B cell (primary cell): Measurements from ENCODE around the gene CNTNAP2.

Source experiments
- EZH2 ChIP-seq: IDR thresholded peaks from 2 replicates; pipeline ENCODE4 v1.6.1; 2012; ENCODE audit warnings: borderline replicate concordance, low read depth, mild to moderate bottlenecking, moderate library complexity, low read length; ENCODE audit not compliant: insufficient read depth, poor library complexity, severe bottlenecking
- TF ChIP-seq, protein P1 (sequence below): fragments of 200-600 bp; IDR thresholded peaks from one replicate; pipeline ENCODE4 v1.8.0; 2022; ENCODE audit warnings: antibody characterized with exemption, mild to moderate bottlenecking

- TF ChIP-seq, protein P1, sequence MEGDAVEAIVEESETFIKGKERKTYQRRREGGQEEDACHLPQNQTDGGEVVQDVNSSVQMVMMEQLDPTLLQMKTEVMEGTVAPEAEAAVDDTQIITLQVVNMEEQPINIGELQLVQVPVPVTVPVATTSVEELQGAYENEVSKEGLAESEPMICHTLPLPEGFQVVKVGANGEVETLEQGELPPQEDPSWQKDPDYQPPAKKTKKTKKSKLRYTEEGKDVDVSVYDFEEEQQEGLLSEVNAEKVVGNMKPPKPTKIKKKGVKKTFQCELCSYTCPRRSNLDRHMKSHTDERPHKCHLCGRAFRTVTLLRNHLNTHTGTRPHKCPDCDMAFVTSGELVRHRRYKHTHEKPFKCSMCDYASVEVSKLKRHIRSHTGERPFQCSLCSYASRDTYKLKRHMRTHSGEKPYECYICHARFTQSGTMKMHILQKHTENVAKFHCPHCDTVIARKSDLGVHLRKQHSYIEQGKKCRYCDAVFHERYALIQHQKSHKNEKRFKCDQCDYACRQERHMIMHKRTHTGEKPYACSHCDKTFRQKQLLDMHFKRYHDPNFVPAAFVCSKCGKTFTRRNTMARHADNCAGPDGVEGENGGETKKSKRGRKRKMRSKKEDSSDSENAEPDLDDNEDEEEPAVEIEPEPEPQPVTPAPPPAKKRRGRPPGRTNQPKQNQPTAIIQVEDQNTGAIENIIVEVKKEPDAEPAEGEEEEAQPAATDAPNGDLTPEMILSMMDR: no peak
- no peak for TF ChIP-seq EZH2
Measured at GRCh38 chr7:147997636-147998035, 1881.0 kb downstream of the CNTNAP2 start.
